ENCODE data around the gene ADAM19. TPM values are rescaled to one million over a fixed set of nuclear protein-coding genes. Genes with fewer than 3 reads are reported as not detected.

The ADAM19 gene
- total RNA-seq, 2 donors from 2014 or later = 2.9 to 12.8 TPM

GRCh38 chr5:157538311-157538710 is 37.3 kb downstream of the ADAM19 start:
- Histone ChIP-seq H3K4me3 (no peak overlapping the region), H3K4me1 (no peaks in the 10 kb centered on the region), H3K27me3 (no peaks in the 10 kb centered on the region), H3K9ac (ENCODE audit: low read depth in 2 of 2, low read length in 2 of 2) (no peak overlapping the region), H3K27ac (no peak overlapping the region), H3K36me3 (no peaks in the 10 kb centered on the region), H3K9me3 (no peaks in the 10 kb centered on the region)
- intact Hi-C loops (cut with DNase I) = no loop called here
- DNase-seq = no peak
- no peak for TF ChIP-seq CTCF (IDR thresholded peaks at IDR 0.05)

GRCh38 chr5:157535042-157535865 is 40.3 kb downstream of the ADAM19 start:
- Histone ChIP-seq H3K27me3 (no peaks in the 10 kb centered on the region), H3K9me3 (no peaks in the 10 kb centered on the region), H3K4me3 (no peak overlapping the region), H3K4me1 (no peaks in the 10 kb centered on the region), H3K36me3 (no peaks in the 10 kb centered on the region), H3K9ac (ENCODE audit: low read depth in 2 of 2, low read length in 2 of 2) (no peak overlapping the region), H3K27ac (no peak overlapping the region)
- intact Hi-C loops (cut with DNase I) = no loop called here
- no peak for TF ChIP-seq CTCF (IDR thresholded peaks at IDR 0.05)
- DNase-seq = no peak

GRCh38 chr5:157533011-157533481 is 42.5 kb downstream of the ADAM19 start:
- Histone ChIP-seq H3K9me3 (no peaks in the 10 kb centered on the region), H3K27me3 (no peaks in the 10 kb centered on the region), H3K4me3 (no peak overlapping the region), H3K27ac (no peak overlapping the region), H3K4me1 (no peaks in the 10 kb centered on the region), H3K9ac (ENCODE audit: low read depth in 2 of 2, low read length in 2 of 2) (no peak overlapping the region), H3K36me3 (no peaks in the 10 kb centered on the region)
- intact Hi-C loops (cut with DNase I) = no loop called here
- TF ChIP-seq CTCF (IDR thresholded peaks at IDR 0.05) = no peak
- no peak for DNase-seq

GRCh38 chr5:157532022-157532421 is 43.6 kb downstream of the ADAM19 start:
- no peaks in the 10 kb centered on the region for H3K4me1 ChIP-seq
- H3K9ac ChIP-seq (ENCODE audit: low read depth in 2 of 2, low read length in 2 of 2) = no peak overlapping the region
- H3K27me3 ChIP-seq = no peaks in the 10 kb centered on the region
- H3K4me3 ChIP-seq = no peak overlapping the region
- no peaks in the 10 kb centered on the region for H3K36me3 ChIP-seq
- no peak for DNase-seq
- no peaks in the 10 kb centered on the region for H3K9me3 ChIP-seq
- H3K27ac ChIP-seq = no peak overlapping the region
- no peak for TF ChIP-seq CTCF (IDR thresholded peaks at IDR 0.05)
- intact Hi-C loops (cut with DNase I) = no loop called here

- Histone ChIP-seq H3K27me3 (no peaks in the 10 kb centered on the region), H3K27ac (no peak overlapping the region), H3K9ac (ENCODE audit: low read depth in 2 of 2, low read length in 2 of 2) (no peak overlapping the region), H3K36me3 (no peaks in the 10 kb centered on the region), H3K4me1 (no peaks in the 10 kb centered on the region), H3K9me3 (no peaks in the 10 kb centered on the region), H3K4me3 (no peak overlapping the region)
- intact Hi-C loops (cut with DNase I) = no loop called here
- no peak for TF ChIP-seq CTCF (IDR thresholded peaks at IDR 0.05)
- DNase-seq = no peak
Measured at GRCh38 chr5:157530226-157530972, 45.2 kb downstream of the ADAM19 start.

Measured in colonic mucosa (tissue), 4 donors.